Calu3 (cell line): Measurements from ENCODE around the gene SIL1. TPM values are rescaled to one million over a fixed set of nuclear protein-coding genes. Genes with fewer than 3 reads are reported as not detected.

Source experiments
- BruUV-seq: library from RNA; stranded (reverse); fragments of 400-500 nt; replicated peaks from 2 replicates; lab custom pipeline; 2021; lab: Mats Ljungman, UMichigan
- CTCF ChIA-PET: fragments of 300-600 bp; sonication (Branson Sonifier 250); formaldehyde crosslinking; loops from one replicate; lab custom pipeline; 2022; ENCODE audit warnings: antibody characterized with exemption; lab: Charles Lee
- DNase-seq: peaks from one replicate; pipeline ENCODE4 v3.0.0; 2022
- H3K27ac Mint-ChIP-seq: one replicate; pipeline ENCODE4 v1.8.0; 2022; ENCODE audit warnings: mixed read lengths; ENCODE audit not compliant: unreplicated experiment
- H3K27me3 Mint-ChIP-seq: one replicate; pipeline ENCODE4 v1.8.0; 2022; ENCODE audit warnings: mixed read lengths; ENCODE audit not compliant: unreplicated experiment
- H3K36me3 Mint-ChIP-seq: one replicate; pipeline ENCODE4 v1.8.0; 2022; ENCODE audit warnings: mild to moderate bottlenecking, moderate library complexity, mixed read lengths; ENCODE audit not compliant: insufficient read depth, unreplicated experiment
- H3K4me1 Mint-ChIP-seq: one replicate; pipeline ENCODE4 v1.8.0; 2022; ENCODE audit warnings: mild to moderate bottlenecking, low read depth, mixed read lengths; ENCODE audit not compliant: unreplicated experiment
- H3K4me3 Mint-ChIP-seq: one replicate; pipeline ENCODE4 v1.8.0; 2022; ENCODE audit warnings: mild to moderate bottlenecking, low read depth, moderate library complexity, mixed read lengths; ENCODE audit not compliant: unreplicated experiment
- H3K9me3 Mint-ChIP-seq: one replicate; pipeline ENCODE4 v1.8.0; 2022; ENCODE audit warnings: low read depth, mixed read lengths; ENCODE audit not compliant: unreplicated experiment
- CTCF ChIP-seq: fragments of 200-600 bp; IDR thresholded peaks from one replicate; pipeline ENCODE4 v1.8.0; 2022; ENCODE audit warnings: antibody characterized with exemption; ENCODE audit not compliant: unreplicated experiment
- intact Hi-C: fragments of 100-400 bp; cut with micrococcal nuclease; formaldehyde crosslinking; loops from one replicate; pipeline ENCODE4 v1.10.0; 2022; ENCODE audit not compliant: unreplicated experiment
- total RNA-seq: library from RNA; stranded (reverse); gene quantifications from 2 replicates; pipeline ENCODE4 v1.2.3, GENCODE V29; 2022

The SIL1 gene
- total RNA-seq, 1 experiment from 2014 or later: 45.8 TPM

- Mint-ChIP-seq H3K9me3 (no peaks in the 10 kb centered on the region), H3K4me3 (no peak overlapping the region), H3K27ac (no peak overlapping the region), H3K36me3 (no peaks in the 10 kb centered on the region), H3K27me3 (no peaks in the 10 kb centered on the region), H3K4me1 (no peaks in the 10 kb centered on the region)
- no peak for DNase-seq
- TF ChIP-seq CTCF: no peak
- CTCF ChIA-PET: interaction anchor here (0.7 kb wide), 1 partner anchor 161 kb away, joined by 3 read pairs; no protein-coding TSS in a partner anchor
- BruUV-seq: no TSS peak
- intact Hi-C loops: no loop called here
Measured at GRCh38 chr5:139079225-139079990, 118.8 kb downstream of the SIL1 start.

- TF ChIP-seq CTCF: no peak
- no peaks in the 10 kb centered on the region for H3K36me3 Mint-ChIP-seq
- CTCF ChIA-PET: no interaction called here
- BruUV-seq: no TSS peak
- H3K4me3 Mint-ChIP-seq: no peak overlapping the region
- intact Hi-C loops: no loop called here
- H3K9me3 Mint-ChIP-seq: no peaks in the 10 kb centered on the region
- no peaks in the 10 kb centered on the region for H3K4me1 Mint-ChIP-seq
- DNase-seq: no peak
- no peak overlapping the region for H3K27ac Mint-ChIP-seq
- no peaks in the 10 kb centered on the region for H3K27me3 Mint-ChIP-seq
Measured at GRCh38 chr5:139078345-139078744, 119.8 kb downstream of the SIL1 start.

GRCh38 chr5:139077899-139078298, 120.3 kb downstream of the SIL1 start:
- Mint-ChIP-seq H3K4me1 (no peaks in the 10 kb centered on the region), H3K27me3 (no peaks in the 10 kb centered on the region), H3K27ac (no peak overlapping the region), H3K9me3 (no peaks in the 10 kb centered on the region), H3K4me3 (no peak overlapping the region), H3K36me3 (no peaks in the 10 kb centered on the region)
- CTCF ChIA-PET: no interaction called here
- intact Hi-C loops: no loop called here
- no peak for TF ChIP-seq CTCF
- no TSS peak for BruUV-seq
- no peak for DNase-seq

GRCh38 chr5:139076111-139076510, 122.1 kb downstream of the SIL1 start:
- BruUV-seq: no TSS peak

More at GRCh38 chr5:139076111-139076510, 122.1 kb downstream of the SIL1 start:
- Mint-ChIP-seq H3K36me3 (no peaks in the 10 kb centered on the region), H3K9me3 (no peaks in the 10 kb centered on the region), H3K4me3 (no peak overlapping the region), H3K27ac (no peak overlapping the region), H3K4me1 (no peaks in the 10 kb centered on the region), H3K27me3 (no peaks in the 10 kb centered on the region)
- intact Hi-C loops: no loop called here
- CTCF ChIA-PET: no interaction called here
- no peak for TF ChIP-seq CTCF
- DNase-seq: no peak
